Cerebellar nuclear complex (tissue), 1 donor: Measurements from ENCODE around the gene ADGRE2.

Experiments used
- DNase-seq, 2 experiments: peaks; one replicate each; lab custom pipeline; 2025; lab: John Stamatoyannopoulos, UW

Gene ADGRE2

GRCh38 chr19:14733574-14733973, 44.8 kb downstream of the ADGRE2 start:
- DNase-seq, result no peak

- no peak for DNase-seq
Measured at GRCh38 chr19:14732510-14732909, 45.9 kb downstream of the ADGRE2 start.

GRCh38 chr19:14731200-14731599, 47.2 kb downstream of the ADGRE2 start:
- DNase-seq, result no peak

GRCh38 chr19:14728595-14728994, 49.8 kb downstream of the ADGRE2 start:
- DNase-seq, result no peak

GRCh38 chr19:14722127-14722526, 56.2 kb downstream of the ADGRE2 start:
- DNase-seq, result no peak

DNA sequence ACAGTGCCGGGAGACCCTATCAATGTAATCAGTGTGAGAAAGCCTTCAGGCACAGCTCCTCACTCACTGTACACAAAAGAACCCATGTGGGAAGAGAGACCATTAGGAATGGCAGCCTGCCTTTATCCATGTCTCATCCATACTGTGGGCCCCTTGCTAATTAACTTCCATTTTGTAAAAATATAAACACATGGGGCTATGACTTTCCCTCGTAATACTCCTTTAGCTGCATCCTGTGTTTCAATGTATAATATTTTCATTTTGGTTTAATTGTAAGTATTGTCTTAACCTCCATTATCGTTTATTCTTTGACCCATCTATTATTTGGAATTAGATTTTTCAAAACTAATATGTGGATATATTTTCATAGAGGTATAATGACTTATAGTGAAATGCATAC, 59.2 kb downstream of the ADGRE2 start:
- DNase-seq, result no peak

DNA sequence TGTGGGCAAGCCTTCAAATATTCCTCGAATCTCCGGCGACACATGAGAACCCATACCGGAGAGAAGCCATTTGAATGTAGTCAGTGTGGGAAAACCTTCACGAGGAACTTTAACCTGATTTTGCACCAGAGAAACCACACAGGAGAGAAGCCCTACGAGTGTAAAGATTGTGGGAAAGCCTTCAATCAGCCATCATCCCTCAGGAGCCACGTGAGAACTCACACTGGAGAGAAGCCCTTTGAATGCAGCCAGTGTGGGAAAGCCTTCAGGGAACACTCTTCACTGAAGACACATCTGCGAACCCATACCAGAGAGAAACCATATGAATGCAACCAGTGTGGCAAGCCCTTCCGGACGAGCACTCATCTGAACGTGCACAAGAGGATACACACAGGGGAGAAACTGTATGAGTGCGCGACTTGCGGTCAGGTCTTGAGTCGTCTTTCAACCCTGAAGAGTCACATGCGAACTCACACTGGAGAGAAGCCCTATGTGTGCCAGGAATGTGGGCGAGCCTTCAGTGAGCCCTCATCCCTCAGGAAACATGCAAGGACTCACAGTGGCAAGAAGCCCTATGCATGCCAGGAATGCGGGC, 59.7 kb downstream of the ADGRE2 start:
- no peak for DNase-seq

- DNase-seq, result no peak
Measured at GRCh38 chr19:14715841-14716240, 62.5 kb downstream of the ADGRE2 start.

DNA sequence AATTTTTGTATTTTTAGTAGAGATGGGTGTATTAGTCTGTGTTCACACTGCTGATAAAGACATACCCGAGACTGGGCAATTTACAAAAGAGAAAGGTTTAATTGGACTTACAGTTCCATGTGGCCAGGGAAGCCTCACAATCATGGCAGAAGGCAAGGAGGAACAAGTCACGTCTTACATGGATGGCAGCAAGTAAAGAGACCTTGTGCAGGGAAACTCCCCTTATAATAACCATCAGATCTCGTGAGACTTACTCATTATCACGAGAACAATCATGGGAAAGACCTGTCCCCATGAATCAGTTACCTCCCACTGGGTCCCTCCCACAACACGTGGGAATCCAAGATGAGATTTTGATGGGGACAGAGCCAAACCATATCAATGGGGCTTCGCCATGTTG, 73.9 kb downstream of the ADGRE2 start:
- no peak for DNase-seq

- DNase-seq, result no peak
Measured at GRCh38 chr19:14703833-14704232, 74.5 kb downstream of the ADGRE2 start.

GRCh38 chr19:14700711-14701375, 77.5 kb downstream of the ADGRE2 start:
- no peak for DNase-seq

- no peak for DNase-seq
Measured at GRCh38 chr19:14699641-14700040, 78.7 kb downstream of the ADGRE2 start.

DNA sequence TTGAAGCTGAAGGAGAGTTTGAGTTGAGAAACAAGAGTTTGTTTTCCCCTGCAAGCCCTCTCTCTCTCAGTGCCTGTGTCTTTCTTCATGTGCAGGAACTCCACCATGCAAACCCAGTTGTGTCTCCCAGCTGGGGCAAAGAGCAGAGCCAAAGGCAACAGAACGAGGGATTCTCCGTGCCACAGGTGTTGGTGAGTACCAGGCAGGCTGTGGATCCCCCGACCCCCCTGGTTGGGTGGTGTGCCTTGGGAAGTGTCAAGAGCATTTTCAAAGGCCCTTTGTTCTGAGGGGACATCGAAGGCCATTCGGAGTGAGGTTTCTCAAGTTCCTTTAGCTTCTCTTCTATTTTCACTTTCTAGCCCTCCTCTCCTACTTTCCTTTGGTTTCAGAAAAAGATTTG, 82.9 kb downstream of the ADGRE2 start:
- DNase-seq, result no peak

DNA sequence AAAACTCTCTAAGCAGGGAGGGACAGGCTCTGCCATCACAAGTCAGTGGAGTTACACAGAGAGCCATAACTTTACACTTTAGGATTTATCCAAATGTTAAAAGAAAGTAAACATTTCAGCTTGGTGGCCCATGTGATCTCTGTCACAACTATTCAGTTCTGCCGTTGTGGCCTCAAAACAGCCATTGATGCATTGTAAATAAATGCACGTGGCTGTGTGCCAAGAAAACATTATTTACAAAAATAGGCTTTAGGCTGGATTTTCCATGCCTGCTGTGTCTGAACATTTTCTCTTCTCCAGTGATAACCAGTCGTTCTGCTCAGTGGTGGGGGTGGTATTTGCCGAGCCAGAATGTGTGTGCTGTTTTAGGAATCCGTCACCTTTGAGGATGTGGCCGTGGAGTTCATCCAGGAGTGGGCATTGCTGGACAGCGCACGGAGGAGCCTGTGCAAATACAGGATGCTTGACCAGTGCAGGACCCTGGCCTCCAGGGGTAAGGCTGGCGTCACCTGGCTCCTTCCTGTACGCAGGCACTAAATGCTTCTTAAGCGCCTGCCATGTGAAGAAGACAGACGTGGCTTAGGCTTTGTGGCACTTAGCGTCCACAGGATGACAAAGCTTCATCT, 83.6 kb downstream of the ADGRE2 start:
- DNase-seq, result no peak

DNA sequence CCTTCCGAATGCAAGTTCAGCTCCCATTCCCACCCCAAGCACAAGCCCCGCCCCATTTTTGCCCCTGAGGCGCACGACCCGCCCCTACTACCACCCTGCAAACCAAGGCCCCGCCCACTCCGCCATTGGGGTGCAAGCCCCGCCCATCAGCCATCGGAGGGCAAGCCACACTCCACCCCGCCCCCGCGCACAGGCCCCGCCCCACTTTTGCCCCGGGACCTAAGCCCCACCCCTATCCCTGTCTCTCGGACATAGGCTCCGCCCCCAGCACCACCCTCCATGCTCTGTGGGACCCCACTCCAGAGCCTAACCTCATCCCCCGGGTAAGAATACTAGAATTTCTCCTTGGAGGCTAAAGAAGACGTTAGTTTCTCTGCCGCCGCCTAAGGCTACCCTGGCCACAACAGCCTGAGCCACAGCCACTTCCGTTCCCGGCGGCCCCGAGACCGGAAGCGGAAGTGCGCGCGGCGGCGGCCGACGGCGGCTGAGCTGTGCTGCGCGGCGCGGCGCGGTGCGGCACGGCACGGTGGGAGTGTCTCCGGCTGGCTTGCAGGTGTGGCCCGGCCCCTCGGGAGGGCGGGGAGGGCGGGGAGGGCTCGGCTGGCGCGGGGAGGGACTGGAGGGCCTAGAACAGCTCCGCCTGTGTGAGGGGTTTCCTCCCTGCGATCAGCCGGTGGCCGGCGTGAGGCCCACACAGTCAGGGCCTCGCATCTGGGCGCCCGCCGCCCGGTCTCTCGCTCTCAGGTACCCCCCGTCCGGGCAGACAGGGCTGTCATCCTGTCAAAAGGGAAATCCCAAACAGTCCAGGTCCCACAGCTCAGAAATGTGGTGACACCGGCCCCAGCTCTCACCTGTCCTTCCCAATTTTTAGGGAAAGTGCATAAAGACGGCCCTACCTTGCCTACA, 88.5 kb downstream of the ADGRE2 start, which contains the start of gene ZNF333:
Gene ZNF333, plus strand, starts transcription at position 451 of the 906 bp plus-strand sequence. CDS start 3,444 bp downstream, outside the sequence.
- peak; percentile 6 to 30 for DNase-seq

DNA sequence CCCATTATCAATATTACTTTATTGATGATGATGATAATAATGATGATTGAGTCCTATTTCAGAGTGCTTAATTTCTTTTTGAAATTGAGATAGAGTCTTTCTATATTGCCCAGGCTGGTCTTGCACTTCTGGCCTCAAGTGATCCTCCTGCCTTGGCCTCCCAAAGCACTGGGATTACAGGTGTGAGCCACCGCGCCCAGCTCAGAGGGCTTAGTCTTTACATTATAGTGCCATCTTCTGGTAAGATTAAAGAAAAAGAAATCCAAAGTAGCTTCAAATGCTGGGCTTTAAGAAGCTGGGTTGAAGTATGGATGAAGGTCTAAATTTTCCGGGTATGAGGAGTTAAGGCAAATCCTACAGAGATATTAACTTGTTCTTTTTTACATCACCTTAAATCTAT, 91.9 kb downstream of the ADGRE2 start:
- DNase-seq, result no peak

GRCh38 chr19:14683439-14683838, 94.9 kb downstream of the ADGRE2 start:
- no peak for DNase-seq
